ENCODE results near the gene FFAR1. TPM values are rescaled to one million over a fixed set of nuclear protein-coding genes. Genes with fewer than 3 reads are reported as not detected.

FFAR1 gene
- total and polyA plus RNA-seq, 11 donors: not detected

DNA sequence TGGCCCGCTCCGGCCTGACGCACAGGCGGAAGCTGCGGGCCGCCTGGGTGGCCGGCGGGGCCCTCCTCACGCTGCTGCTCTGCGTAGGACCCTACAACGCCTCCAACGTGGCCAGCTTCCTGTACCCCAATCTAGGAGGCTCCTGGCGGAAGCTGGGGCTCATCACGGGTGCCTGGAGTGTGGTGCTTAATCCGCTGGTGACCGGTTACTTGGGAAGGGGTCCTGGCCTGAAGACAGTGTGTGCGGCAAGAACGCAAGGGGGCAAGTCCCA is 4.4 kb downstream of the FFAR1 start:
- intact Hi-C loops (cut with DNase I): loop anchor here (1.0 to 10.0 kb wide), 11 partner anchors 115 to 363 kb away; partner anchors contain the start of genes KRTDAP (in 2 of the 10) and KMT2B (in 1 of the 10)
- DNase-seq (no peak), ATAC-seq (no peak)
- TF ChIP-seq, protein P1, sequence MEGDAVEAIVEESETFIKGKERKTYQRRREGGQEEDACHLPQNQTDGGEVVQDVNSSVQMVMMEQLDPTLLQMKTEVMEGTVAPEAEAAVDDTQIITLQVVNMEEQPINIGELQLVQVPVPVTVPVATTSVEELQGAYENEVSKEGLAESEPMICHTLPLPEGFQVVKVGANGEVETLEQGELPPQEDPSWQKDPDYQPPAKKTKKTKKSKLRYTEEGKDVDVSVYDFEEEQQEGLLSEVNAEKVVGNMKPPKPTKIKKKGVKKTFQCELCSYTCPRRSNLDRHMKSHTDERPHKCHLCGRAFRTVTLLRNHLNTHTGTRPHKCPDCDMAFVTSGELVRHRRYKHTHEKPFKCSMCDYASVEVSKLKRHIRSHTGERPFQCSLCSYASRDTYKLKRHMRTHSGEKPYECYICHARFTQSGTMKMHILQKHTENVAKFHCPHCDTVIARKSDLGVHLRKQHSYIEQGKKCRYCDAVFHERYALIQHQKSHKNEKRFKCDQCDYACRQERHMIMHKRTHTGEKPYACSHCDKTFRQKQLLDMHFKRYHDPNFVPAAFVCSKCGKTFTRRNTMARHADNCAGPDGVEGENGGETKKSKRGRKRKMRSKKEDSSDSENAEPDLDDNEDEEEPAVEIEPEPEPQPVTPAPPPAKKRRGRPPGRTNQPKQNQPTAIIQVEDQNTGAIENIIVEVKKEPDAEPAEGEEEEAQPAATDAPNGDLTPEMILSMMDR (IDR thresholded peaks at IDR 0.05): no peak
- TF ChIP-seq POLR2A (IDR thresholded peaks at IDR 0.05): no peak
- peaks cover 0 to 19% (median 0%) of the 10 kb centered on the region in 12 donors for H3K4me1 ChIP-seq
- WGBS, 4 donors: 77 to 86% (median 83%) methylated on average over 8 to 18 of the region's 18 CpGs
- no peaks in the 10 kb centered on the region for H3K9me3 ChIP-seq
- peaks cover 0 to 9% (median 0%) of the 10 kb centered on the region in 9 donors for H3K27me3 ChIP-seq
- H3K4me3 ChIP-seq: no peak overlapping the region
- H3K27ac ChIP-seq: no peak overlapping the region
- H3K36me3 ChIP-seq: no peaks in the 10 kb centered on the region

DNA sequence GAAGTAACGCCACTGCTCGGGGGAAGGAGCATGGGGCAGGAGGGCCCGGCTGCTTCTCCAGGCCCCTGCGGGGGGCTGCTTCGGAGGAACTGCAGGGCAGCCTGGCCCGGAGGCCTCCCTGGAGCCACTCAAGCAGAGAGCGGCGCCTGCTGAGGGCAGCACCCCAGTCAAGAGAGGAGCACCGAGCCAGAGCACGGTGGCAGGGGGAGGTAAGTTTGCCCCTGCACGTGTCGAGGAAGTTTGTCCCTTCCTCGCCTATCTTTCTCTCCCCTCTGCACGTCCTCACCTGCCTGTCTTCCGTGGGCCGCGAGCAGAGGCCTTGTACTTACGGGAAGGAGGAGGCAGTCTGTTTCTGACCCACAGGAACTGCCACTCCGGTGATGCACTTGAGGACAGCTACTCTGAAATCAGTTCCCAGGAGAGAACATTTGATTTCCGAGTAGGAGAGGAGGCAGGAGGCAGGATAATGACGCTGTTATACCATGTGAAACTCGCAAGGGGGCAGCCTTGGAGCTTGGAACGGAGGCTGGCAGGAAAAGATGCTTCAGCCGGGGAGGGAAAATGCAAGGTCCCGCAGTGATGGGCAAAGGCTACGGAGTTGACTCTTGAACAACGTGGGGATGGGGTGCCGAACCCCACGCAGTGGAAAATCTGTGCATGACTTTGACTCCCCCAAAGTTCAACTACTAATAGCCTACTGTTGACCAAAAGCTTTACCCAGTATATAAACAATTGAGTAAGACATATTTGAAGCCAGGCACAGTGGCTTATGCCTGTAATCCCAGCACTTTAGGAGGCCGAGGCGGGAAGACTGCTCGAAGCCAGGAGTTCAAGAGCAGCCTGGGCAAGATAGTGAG is 5.0 kb downstream of the FFAR1 start:
- H3K27me3 ChIP-seq: peaks cover 0 to 12% (median 0%) of the 10 kb centered on the region in 9 donors

DNA sequence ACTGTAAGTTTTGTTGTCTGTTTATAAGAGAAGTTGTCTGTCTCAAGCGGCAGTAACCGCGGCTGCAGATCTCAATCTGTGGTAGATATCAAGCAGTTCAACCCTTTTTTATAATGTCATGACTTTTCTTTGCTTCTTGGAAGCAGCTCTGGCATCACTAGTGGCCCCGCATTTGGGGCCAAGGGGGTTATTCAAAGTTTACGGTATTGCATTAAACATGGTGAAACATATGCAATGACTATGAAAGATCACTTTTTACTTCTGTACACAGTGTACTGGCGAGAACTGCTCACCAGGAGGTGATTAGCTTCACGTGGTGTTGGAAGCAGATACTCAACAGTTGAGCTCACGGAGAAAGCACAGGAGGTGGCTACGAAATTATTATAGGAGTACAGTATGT is 5.9 kb downstream of the FFAR1 start:
- intact Hi-C loops (cut with DNase I): loop anchor here in 9 of 10 donors (1.0 to 10.0 kb wide), 10 partner anchors 114 to 361 kb away; partner anchors contain the start of genes KRTDAP (in 2 of the 9) and KMT2B (in 1 of the 9)
- no peak overlapping the region for H3K27ac ChIP-seq
- H3K4me1 ChIP-seq: peaks cover 0 to 17% (median 3%) of the 10 kb centered on the region in 12 donors
- H3K9me3 ChIP-seq: no peaks in the 10 kb centered on the region
- no peaks in the 10 kb centered on the region for H3K36me3 ChIP-seq
- TF ChIP-seq, protein P1 (IDR thresholded peaks at IDR 0.05): no peak
- no peak for TF ChIP-seq POLR2A (IDR thresholded peaks at IDR 0.05)
- 82 to 86% (median 83%) methylated on average over 9 of the region's 9 CpGs for WGBS, 4 donors
- peaks cover 0 to 7% (median 0%) of the 10 kb centered on the region in 9 donors for H3K27me3 ChIP-seq
- no peak for ATAC-seq
- H3K4me3 ChIP-seq: no peak overlapping the region
- peak in 1 of 5 donors; percentile 9 for DNase-seq

More for the DNA sequence above, 5.0 kb downstream of the FFAR1 start:
- Histone ChIP-seq H3K9me3 (no peaks in the 10 kb centered on the region), H3K27ac (no peak overlapping the region), H3K4me3 (no peak overlapping the region), H3K36me3 (no peaks in the 10 kb centered on the region), H3K4me1 (peaks cover 0 to 16% (median 0%) of the 10 kb centered on the region in 12 donors)
- WGBS, 4 donors: 25 to 34% (median 29%) methylated on average over 28 to 32 of the region's 32 CpGs
- DNase-seq (peak; percentile 56 to 73 (median 68)), ATAC-seq (peak; percentile 67 to 80 (median 78))
- no peak for TF ChIP-seq POLR2A (IDR thresholded peaks at IDR 0.05)
- TF ChIP-seq, protein P1 (IDR thresholded peaks at IDR 0.05): peak; percentile 61 to 83 (median 80)
- intact Hi-C loops (cut with DNase I): loop anchor here (1.0 to 10.0 kb wide), 11 partner anchors 115 to 362 kb away; partner anchors contain the start of genes KRTDAP (in 2 of the 10) and KMT2B (in 1 of the 10)

DNA sequence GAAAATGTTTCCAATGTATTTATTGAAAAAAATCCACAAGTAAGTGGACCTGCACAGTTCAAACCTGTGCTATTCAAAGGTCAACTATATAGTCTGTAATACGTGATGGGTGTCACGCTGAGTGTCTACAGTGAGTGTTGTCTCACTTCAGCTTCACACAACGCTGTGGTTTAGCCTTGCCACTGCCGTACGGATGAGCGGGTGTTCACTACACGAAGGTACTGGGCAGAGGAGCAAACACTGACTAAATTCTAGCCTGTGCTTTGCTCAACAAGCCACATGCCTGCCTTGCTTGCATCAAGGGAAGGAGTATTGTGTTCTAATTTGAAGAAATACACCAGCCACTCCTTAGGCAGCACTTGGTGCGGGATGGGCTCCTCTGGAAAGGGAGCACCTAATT is 7.2 kb downstream of the FFAR1 start:
- Histone ChIP-seq H3K27ac (no peak overlapping the region), H3K9me3 (no peaks in the 10 kb centered on the region), H3K4me3 (no peak overlapping the region), H3K4me1 (peaks cover 0 to 17% (median 3%) of the 10 kb centered on the region in 12 donors), H3K36me3 (no peaks in the 10 kb centered on the region), H3K27me3 (peaks cover 0 to 5% (median 0%) of the 10 kb centered on the region in 9 donors)
- intact Hi-C loops (cut with DNase I): loop anchor here in 6 of 10 donors (5.0 to 10.0 kb wide), 6 partner anchors 112 to 360 kb away; partner anchors contain the start of genes KRTDAP (in 2 of the 6) and KMT2B (in 1 of the 6)
- ATAC-seq (no peak), DNase-seq (peak in 1 of 5 donors; percentile 13)
- TF ChIP-seq POLR2A (IDR thresholded peaks at IDR 0.05): no peak
- TF ChIP-seq, protein P1 (IDR thresholded peaks at IDR 0.05): no peak
- WGBS, 4 donors: 89 to 92% (median 91%) methylated on average over 8 of the region's 8 CpGs
